Activated gamma-delta T cell treated with Interleukin-2 at 50 U/mL for 16 hours (primary cell): ENCODE measurements around the gene NDST1.

Experiments
- DNase-seq: peaks from one replicate; pipeline ENCODE4 v3.0.0-alpha.2; 2020

Gene NDST1

DNA sequence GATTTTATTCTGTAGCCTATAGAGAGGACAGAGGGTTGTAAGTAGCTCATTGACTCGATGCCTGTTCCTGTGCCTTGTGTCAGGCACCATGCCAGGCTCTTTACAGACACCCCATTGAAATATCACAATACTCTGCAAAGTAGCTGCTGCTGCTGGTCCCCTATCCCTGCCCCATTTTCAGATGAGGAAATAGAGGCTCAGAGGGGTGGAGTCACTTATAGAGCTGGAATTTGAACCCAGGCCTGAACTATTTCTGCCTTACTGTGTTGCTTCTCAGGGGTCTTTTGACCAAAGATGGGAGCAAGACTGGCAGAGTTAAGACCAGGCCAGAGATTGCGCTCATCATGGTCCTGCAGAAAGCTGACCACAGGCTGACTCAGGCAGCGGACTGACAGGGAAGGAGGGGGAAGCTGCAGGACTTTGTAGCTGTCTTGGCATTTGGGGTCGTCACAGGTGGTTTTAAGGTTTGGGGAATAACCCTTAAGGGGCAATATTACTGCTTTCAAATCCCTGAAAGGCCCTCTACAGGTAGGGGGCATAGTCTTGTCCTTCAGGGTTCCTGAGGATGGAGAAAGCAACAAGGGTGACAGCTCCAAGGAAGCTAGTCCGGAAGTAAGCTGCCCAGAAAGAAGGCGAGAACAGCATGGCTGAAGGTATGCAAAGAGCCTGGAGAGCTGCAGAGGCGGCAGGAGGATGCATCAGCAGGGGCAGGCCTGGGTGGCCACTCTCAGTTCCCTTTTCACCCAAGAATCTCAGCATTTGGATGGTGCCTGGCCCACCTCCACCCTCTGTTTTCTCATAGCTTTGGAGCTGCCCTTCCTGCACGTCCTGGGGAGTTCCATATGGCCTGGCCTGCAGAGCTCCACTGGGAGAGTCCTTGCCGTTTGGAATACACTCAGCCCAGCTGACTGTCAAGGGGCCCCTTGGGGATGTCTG lies 18.3 kb upstream of the NDST1 start:
- DNase-seq: no peak

DNA sequence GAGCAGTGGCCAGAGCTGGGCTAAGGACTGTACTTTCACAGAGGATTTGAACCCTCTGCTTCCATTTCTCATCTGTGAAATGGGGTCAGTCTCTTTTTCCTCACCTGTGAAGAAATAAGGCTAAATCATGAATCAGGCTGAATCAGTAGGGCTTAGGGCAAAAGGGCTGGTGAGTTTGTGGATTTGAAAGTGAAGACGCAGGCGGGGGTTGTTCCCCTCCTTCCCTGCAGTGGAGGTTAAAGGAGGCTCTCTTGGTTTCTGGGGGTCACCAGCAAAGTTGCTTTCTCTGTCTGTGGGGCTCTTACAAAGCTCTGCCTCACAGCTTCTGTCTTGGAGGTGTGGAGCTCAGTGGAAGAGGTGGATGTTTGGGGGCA lies 17.6 kb upstream of the NDST1 start:
- DNase-seq: no peak

DNA sequence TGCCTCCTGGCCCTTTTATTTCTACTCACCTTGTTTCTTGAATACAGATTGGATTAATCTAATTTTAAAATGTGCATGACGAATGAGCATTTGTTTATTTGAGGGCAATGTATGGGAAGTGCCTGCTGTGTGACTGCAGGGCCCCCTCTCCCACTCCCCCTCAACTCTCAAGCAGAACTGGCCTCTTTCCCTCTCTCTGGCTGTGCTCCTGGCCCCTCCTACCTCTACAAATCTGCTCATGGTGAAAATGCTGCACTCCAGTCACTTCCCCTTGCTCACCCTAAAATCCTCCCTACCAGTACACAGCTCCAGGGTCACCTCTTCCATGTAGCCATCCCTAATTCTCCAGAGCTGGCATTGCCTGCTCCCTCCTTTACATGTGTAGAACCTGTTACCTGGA lies 17.2 kb upstream of the NDST1 start:
- DNase-seq: no peak

DNA sequence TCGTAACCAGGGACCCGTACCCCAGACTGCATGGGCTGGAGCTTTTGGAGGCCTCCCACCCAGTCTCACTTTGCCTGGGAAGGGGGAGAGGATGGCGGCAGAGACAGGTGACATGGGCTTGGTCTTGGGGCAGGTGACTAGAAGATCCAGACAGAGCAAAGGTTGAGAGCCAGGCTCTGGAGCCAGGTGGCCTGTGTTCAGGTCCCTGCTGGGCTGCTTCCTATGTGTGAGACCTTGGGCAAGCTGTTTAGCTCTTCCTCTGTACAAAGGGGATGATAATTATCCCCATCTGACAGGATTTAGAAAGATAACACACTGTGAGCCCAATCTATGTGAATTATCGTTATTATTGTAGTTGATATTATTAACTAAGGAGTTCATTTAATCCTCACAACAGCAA lies 16.1 kb upstream of the NDST1 start:
- no peak for DNase-seq

DNA sequence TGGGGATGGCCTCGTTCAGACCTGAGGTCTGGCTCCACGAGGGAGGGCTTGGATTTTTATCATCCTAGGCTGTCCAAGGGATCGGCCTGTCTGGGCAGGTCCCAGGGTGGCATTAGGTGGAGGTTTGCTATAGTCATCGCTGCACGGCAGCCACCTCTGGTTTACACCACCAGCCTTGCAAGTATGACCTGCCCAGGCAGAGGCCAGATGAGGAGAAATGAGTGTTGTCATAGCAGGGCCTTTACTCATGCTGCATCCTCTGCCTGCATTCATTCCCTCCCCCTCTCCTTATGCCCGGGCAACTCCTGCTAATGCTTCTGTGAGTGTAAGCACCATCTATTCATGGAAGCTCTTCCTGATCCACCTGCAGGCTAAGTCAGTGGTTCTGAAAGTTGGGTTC lies 15.3 kb upstream of the NDST1 start:
- no peak for DNase-seq

DNA sequence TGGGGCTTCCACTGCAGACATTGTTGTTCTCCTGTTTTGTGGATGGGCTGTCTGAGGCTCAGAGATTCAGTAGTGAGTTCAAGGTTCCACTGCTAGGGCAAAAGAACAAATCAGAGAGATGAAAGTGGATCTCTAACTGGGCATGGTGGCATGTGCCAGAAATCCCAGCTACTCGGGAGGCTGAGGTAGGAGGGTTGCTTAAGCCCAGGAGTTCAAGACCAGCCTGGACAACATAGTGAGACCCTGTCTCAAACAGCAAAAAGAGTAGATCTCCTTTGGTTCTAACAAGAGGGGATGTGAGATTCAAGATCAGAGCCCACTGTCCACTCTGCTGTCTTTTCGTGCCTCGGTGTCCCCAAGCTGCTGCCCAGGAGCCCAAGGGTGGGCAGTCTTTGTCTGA lies 11.8 kb upstream of the NDST1 start:
- DNase-seq: no peak

DNA sequence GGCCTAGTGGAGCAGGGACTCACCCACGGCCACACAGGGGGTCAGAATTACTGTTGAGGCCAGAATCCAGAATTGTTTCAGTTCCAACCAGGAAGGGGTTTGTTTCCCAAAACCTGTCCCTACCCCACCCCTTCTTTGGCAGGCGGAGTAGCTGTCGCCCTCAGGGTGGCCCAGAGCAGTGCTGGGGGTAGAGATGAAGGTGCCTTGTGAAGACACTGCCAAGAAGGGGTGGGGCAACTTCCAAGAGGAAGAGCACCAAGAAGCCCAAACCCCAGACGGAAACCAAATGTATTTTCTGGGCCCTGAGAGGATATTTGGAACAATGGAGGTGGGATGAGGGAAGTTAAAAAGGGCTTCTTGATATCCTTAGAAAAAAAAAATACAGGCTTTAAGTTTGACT lies 11.4 kb upstream of the NDST1 start:
- no peak for DNase-seq

DNA sequence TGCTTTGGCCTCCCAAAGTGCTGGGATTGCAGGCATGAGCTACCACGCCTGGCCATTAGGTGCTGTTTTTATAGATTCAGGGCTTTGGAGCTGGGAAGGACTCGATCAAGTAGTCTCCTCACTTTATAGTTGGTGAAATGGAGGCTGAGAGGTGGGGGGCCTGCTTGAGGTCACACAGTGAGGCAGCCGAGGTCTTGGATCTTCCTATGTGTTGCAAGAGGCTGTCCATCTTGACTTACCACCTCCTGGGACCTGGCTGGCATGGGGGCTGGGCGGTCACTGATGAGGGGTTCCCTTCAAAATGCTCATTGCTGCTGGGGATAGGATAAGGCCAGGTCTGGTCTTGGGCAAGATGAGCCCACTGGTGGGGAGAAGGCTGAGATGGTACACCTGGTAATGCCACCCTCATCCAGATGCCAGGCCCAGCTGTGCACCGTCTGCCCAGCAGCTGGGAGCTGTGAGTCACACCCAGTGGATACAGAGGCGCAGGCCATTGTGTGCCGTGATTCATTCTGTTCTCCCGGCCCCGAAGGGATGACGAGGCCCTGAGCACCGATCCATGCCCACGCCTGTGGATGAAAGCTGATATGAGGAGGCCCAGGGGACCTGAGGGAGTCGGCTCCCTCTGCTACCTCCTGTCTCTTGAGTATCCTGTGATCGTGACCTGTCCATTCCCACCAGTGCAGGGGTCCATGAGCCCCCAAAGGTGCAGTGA lies 10.5 kb upstream of the NDST1 start:
- DNase-seq: no peak

DNA sequence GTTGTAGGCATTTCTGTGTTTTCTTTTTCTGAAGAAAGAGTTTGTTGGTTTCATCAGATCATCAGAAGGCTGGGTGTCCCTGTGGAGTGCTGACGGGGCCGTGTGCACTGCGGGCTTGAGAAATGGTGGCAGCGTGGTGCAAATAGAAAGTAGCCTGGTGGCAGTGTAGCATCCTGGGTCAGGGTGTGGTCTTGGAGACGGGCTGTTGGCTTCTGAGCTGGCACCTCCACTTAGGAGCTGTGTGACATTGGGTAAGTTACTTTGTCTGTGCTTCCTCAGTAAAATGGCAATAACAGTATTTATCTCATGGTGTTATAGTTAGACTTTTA lies 10.0 kb upstream of the NDST1 start:
- no peak for DNase-seq

DNA sequence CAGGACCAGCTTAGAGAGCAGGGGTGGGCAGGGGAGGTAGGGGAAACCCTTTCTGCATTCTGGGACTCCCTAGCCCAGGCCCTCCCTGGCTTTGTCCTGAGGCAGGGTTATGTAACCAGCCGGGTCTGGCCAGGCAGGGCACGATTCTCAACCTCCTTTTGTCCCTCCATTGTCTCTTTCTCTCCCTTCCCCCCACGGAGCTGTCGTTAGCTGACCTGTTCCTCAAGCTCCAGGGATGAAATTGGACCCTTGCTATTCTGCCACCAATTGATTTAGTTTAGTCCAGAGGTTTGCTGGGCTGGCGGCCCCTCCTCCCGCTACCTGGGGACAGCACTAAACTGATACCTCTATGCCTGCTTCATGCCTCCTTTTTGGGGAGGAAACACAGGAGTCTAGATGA lies 9.4 kb upstream of the NDST1 start:
- no peak for DNase-seq

DNA sequence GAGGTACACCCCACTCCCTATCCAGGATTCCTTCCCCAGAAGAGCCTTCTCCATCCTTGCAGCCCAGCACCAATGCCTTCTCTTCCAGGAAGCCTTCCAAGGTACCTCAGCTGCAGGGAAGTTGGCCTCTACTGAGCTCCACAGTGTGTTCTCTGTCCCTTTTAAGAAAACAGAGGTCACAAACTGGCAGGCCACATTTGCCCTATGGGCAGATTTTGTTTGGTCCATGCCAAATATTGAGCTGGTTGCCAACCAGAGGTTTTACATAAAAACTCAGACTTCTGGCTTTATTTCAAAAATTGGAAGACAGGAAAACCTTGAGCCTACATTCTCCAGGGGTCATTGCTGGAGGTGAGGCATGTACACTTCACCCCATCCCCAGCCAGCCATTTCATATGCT lies 9.0 kb upstream of the NDST1 start:
- DNase-seq: no peak

DNA sequence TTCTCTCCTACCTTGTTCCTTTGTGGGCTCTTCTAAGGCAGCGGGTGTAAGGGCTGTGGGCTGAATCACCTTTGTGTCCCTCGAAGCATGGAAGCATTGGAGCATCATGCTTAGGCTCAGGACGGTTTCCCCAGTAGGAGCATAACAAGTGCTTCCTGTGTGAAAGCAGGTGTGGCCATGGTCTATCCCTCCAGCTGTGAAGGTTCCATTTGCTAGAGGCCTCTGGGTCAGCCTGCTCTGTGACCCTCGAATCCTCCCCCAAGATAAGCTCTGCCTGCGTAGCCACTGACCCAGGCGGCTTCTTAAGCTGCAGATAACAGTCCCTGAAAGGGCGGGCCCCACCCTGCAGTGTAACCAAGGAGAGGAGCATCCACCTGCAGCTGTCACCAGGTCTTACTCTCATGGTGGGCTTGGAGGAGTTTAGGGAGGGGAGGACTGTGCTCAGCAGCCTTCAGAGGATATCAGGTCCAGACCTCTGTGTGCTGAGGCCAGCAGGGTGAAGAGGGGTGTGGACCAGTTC lies 8.4 kb upstream of the NDST1 start:
- DNase-seq: no peak

DNA sequence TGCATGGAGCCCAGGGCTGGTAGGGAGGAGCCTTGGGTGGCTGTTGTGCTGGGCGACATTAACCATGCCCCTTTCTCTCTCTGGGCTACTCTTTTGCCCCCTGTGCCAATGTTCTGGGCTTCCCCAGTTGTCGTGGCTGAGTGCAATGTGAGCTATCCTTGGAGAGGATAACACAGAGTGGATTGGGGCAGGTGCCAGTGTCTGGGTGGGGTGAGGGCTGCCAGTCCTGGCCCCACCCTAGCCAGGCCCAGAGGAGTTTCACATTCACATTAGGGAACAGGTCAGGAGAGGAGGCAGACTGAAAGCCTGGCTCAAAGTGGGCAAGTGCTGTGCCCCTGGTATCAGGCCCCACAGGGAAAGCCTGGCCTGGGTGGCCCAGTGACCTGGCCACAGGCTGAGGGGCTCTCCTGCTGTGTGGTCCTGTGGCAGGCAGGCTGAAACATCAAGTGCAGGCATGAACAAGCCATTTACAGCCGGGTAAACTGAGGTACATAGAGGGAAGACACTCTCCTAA lies 7.5 kb upstream of the NDST1 start:
- no peak for DNase-seq

DNA sequence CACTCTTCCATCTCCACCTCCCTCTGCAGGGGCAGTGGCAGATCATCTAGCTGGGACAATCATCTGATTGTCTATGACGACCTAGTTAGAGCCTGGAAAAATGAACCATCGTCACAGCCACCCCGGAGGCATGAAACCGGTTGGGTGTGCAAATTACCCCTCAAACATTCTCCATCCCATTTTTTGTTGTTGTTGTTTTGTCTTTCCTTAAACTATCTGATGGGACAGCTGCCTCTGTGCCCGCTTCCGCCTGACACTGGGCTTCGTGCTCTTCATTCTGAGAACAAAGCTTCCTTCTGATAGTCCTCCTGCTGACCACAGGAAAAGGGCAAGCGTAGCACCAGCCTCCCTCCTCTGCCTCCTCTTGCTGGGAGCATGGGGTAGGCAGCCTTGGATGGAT lies 7.0 kb upstream of the NDST1 start:
- no peak for DNase-seq

DNA sequence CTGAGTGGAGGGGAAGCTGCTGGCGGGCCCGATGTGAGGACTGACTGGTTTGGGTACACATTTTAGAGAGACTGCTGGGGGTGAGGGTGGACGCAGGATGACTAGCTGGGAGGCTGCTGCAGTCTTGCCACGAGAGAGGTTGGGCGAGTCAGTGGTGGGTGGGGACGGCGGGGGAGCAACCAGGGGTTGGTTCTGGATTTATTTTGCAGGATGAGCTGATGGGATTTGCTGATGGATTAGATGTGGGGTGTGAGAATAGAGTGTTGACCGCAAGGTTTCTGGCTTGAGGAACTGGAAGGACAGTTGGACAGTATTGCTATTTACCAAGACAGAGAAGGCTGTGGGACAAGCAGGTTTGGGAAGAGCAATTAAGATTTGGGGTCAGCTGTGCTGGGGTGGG lies 5.8 kb upstream of the NDST1 start:
- no peak for DNase-seq

DNA sequence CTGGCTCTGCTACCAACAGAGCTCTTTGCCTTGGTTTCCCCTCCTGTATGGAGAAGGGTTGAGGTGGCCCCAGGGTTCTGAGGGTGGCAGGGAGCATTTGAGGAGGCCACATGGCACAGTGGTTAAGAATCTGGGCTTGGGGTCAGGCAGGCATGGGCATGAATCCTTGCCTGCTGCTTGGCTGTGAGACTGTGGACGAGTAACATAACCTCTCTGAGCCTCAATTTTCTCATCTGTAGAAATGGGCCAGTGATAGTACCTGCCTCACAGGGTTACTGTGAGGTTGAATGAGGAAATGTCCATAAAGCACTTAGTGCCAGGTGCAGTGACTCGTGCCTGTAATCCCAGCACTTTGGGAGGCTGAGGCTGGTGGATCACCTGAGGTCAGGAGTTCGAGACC lies 5.1 kb upstream of the NDST1 start:
- no peak for DNase-seq

DNA sequence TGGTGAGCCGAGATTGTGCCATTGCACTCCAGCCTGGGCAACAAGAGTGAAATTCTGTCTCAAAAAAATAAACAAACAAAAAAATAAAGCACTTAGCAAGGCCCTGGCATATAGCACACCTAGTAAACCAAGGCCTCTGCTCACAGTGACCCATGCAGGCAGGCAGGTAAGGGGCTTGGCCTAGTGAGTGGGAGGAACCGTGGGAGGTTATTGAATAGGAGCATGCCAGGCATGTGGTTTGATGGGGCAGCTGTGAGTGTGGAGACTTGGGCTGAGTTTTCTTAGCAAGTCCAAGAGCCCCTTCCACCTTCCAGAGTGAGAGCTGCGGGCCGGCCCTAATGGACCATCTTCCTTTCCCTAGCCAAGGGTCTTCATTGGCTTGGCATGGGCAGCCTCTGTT lies 4.5 kb upstream of the NDST1 start:
- DNase-seq: no peak

DNA sequence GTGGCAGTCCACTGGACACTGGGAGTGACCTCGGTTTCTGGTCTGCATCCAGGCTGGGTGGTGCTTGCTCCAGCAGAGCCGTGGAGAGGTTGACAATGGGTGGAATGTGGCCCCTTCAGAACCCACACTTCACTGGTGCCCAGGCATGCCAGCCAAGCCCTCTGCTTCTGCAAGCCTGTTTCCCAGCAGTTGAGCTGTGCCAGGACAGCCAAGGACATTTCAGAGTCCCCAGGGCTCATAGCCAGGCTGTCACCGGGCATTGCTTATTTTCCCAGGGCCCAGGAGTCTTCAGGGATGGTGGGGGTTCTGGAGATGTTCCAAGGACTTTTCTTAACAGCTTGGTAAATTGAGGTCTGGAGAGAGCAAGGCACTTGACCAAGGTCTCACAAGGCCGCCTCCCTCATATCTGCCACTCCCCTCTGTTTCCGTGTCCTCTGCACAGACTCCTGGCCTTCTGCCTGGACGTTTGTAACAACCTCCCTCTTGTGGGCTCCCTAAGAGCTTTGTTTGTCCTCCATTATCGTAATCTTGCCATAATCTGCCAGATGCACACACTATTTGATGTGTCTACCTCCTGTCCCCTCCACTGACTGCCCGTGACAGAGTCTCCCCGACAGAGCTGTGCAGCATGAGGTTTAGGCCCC lies 3.8 kb upstream of the NDST1 start:
- DNase-seq: no peak

DNA sequence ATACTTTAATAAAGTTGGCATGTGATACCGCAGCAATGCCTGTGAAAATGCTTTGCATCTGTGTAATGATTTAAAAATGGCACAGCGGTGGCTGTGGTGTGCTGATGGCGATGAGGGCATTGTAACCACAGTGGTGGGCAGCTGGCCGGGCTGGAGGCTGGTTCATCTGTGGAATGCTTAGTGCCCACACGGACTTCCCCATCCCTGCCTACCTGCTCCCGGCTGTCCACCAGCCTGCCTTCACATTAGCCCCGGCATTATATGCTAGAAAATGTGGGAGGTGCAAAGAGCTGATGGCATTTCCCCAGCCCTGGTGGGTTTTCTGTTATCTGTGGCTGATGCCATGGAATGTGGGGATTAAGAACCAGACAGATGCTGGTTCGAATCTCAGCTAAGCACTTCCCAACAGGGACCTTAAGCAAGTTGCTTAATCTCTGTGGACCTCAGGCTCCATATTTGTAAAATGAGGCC lies 2.9 kb upstream of the NDST1 start:
- DNase-seq: no peak

DNA sequence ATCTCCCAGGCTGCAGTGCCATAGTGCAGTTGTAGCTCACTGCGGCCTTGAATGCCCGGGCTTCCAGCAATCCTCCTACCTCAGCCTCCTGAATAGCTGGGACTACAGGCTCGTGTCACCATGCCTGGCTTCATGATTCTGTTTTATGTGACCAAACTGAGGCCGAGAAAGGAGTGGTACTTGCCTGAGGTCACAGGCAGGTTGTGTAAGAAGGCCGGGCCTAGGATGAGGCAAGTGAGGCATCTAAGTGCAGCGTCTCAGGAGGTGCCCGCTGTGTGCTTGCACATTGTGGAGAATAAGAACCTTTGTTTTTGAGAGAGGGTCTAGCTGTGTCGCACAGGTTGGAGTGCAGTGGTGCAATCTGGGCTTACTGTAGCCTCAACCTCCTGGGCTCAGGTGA lies 2.1 kb upstream of the NDST1 start:
- no peak for DNase-seq

DNA sequence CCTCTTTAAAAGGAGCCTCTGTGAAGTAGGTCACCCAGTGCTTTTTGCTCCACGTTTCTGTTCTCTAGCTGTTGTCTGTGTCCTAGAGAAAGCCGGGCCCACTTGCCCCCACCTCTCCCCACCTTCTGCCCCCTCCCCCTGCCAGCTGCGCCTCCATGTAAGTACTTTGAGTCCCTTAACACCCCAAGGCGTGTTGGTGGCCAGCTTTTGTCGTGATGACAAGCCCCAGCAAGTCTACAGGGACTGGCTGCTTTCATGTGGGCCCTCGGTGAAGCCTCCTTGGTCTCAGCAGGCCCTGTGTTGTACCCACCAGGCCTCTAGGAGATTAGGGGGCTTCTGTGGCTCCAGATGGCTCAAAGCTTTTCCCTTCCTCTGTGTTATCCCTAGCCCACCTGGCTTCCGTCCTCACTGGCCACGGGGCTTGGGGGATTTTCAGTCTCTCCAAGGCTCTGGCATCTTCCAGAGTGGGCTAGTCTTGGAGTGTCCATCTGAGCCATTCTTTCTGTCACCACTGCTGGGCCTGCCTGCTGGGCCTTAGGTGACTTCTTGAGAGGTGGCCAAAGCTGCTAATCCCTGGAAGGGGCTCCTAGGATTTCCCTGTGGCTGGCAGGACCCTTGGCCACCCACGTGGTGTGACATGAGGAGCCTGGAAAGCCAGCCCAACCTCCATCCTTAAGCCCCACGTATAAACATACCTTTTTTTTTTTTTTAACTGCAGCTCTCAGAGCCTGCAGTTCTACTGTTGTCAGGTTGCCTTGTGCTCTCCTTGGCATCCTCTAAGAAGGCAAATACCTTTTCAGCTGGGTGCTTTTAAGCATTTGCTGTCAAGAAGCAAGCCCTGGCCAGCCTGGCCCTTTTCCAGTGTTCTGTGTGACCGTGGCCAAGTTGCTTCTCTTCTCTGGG lies 1.1 kb upstream of the NDST1 start:
- no peak for DNase-seq

DNA sequence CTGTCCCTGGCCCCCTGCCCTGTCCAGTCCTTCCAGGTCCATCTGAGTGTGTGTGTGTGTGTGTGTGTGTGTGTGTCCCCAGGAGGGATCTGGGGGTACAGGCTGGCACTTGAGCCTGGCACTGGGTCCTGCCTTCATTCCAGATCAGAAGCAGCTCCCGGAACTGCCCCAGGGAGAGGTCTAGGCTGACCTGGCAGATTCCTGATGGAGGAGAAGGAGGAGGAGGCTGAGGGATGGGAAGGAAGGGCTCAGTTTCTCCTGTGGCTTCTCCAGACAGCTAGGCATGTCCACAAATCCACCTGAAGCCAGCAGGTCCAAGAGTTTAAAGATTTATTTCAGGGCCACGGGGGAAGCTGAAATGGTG lies 328 bp downstream of the NDST1 start:
- DNase-seq: no peak

DNA sequence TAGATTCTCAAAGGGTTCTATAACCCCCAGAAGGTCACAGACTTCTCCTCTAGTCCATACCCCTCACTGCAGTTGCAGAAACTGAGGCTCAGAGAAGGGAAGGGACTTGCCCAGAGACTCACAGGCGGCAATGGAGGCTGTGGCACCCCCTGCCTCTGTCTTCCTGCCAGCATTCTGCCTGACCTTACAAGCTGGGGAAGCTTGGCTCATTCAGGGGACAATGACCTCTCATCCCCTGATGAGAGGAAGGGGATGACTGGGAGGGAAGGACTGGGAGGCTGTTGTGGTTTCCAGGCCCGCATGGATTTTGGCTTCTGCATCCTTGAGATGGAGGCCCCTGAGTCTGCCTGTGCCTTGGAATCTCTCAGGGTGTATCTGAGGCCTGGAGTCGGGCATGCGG lies 897 bp downstream of the NDST1 start:
- DNase-seq: no peak
